ENCODE measurements around the gene TMEM106C.
"Not testable (repeated sequence)": the region's sequence is repeated elsewhere in the genome, so short reads cannot be mapped to it uniquely, and the experiment has no call there.

Gene TMEM106C

DNA sequence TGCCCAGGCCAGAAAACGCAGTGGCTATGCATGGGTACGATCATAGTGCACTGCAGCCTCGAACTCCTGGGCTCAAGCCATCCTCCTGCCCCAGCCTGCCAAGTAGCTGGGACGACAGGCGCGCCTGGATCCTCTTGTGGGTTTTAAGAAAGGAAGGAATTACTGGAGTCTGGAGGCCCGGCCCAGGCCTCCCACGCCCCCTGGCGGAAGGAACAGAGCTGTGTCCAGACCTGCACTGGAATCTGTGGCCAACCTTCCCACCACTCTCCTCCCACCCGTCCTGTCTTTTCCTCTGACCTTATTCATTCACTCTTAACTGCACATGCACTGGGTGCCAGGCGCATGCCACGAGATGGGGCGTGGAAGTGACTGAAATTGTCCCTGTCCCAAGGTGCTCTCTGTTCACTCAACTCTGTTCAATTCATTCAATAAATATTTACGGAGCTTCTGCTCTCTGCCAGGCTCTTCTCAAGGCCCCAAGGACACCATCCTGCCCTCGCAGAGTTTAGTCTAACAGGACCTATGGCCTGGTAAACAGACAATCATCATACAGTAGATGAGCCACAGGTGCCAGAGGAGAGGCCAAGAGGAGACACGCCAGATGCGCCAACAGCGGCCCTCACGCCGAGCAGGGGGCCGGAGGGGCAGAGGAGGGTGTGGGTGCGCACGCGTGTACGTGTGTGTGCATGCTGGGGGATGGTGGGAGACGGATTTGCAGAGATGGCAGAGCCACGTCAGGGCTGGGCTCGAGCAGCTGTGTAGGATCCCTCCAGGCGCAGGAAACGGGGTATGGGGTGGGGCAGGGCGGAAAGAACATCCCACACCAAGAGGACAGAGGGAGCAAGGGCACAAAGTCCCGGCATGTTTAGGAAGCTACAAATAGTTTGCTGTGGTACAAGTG lies 13.7 kb upstream of the TMEM106C start:
- DNase-seq: peak; percentile 22

DNA sequence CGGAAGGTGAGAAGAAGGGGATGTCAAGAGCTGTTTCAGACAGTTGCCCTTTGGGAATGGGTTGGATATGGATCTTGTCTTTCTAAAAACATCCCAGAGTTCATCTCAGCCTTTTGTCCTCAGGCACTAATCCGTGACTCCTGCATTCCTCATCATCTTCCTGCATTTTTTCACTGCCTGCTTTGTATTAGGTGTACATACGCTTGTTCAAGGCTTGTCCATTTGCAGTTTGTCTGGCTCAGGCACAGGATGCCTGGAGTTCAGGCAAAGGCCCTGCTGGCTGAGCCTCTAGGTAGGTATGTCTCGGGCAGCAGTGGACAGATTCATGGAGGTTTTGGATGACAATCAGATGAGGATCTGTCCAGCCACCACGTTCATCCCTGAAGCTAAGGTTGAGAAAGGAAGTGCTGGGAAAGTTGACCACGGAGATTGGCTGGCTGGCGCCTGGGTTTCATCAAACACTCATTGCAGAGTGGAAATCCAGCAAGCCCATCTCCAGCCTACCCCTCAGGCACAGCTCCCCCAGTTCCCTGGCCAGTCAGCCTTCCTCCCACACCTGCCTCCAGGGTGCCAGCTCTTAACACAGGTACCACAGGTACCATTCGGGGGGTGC lies 12.4 kb upstream of the TMEM106C start:
- DNase-seq: no peak

- DNase-seq: no peak
These were observed 9.3 kb upstream of the TMEM106C start for GRCh38 chr12:47954058-47954457.

GRCh38 chr12:47954467-47955045 lies 8.8 kb upstream of the TMEM106C start:
- DNase-seq: no peak

DNA sequence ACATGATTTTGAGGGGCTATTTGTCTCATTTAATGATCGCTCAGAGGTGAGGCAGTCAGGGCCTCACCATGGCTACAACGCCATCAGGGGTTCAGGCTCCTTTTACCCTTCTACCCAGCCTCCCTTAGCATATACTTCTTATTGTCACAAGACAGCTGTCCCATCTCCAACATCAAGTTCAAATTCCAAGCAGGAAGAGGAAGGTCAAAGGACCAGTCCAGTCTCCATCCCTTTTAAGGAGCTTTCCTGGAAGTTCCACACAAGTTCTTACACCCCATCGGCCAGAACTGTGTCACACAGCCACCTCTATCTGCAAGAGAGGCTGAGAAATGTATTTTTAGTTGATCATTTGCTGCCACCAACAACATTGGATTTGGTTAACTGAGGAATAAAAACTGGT lies 8.3 kb upstream of the TMEM106C start:
- no peak for DNase-seq

GRCh38 chr12:47957671-47958070 lies 5.7 kb upstream of the TMEM106C start:
- DNase-seq: not testable (repeated sequence)

DNA sequence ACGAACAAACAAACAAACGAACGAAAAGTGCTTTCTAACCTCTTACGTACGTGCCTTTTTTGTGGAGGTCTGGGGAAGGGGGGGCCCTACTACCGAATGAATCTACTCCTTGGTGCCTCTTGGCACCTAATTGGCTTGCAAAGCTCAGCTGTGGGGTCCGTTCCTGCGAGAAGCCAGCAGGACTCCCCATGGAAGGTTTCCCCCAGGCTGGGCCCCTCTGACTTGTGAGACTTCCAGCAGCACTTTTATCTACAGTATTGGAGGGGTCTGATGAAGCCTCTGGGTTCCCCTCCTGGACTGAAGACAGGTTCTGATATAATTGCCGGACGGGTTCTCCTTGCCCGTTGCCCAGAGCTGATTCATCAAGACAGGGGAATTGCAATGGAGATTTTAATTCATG lies 1.2 kb upstream of the TMEM106C start:
- no peak for DNase-seq

DNA sequence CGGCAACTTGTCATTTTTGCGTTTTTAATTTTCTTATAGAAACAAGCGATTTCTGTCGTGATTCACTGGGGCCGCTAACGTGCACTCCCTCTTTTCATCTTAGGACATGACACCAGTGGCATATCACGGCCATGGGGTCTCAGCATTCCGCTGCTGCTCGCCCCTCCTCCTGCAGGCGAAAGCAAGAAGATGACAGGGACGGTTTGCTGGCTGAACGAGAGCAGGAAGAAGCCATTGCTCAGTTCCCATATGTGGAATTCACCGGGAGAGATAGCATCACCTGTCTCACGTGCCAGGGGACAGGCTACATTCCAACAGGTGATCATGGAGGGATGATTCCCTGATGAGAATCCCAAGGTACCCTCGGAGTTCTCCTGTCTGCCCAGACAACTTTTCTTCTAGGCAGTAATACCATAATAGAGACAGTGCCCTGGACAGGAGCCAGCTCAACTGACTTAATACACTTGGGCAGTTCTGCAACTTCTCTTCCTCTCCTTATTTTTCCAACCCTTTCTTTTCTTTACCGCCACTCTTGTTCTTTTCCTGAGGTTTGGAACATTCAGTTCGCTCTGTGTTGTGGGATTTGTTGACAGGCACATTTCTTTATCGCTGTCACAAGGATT lies 821 bp downstream of the TMEM106C start:
- DNase-seq: no peak

DNA sequence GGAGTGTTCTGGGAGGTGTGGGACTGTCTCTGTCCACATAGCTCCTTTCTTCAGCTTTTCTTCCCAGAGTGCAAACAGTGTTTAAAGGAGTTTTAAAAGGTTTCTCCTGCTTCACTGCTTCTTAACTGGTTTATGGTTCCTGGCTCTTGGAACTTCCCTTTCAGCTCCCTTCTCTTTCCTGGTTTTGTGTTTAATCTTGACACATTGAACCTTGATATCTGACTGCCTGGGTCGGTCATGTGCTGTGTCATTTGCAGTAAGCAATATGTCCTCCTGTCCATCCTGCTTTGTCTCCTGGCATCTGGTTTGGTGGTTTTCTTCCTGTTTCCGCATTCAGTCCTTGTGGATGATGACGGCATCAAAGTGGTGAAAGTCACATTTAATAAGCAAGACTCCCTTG lies 2.2 kb downstream of the TMEM106C start:
- DNase-seq: no peak

- no peak for DNase-seq
These were observed 4.3 kb downstream of the TMEM106C start for GRCh38 chr12:47967461-47968321.

DNA sequence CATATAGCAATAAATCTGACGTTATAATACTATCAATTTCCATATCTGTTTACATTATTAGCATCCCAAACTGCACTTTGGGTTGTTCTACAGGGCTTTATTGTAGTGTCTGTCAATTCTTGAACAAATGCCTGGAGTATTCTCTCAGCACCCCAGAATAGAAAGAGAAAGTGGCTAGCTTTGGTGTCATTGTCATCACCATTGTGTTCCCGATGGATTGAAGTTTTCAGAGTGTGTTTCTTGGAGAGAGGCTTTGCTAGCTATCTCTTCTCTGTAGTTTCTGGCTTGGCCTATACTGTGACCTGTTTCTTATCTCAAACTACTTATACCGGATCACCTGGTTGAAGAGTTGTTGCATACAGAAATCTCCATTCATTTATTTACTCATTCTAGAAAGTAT lies 6.4 kb downstream of the TMEM106C start:
- no peak for DNase-seq

- no peak for DNase-seq
These were observed 7.4 kb downstream of the TMEM106C start for GRCh38 chr12:47970843-47971242.

- DNase-seq: no peak
These were observed 9.5 kb downstream of the TMEM106C start for GRCh38 chr12:47972895-47973294.

GRCh38 chr12:47973870-47974269 lies 10.5 kb downstream of the TMEM106C start:
- no peak for DNase-seq

- no peak for DNase-seq
These were observed 11.7 kb downstream of the TMEM106C start for GRCh38 chr12:47975036-47975620.

DNA sequence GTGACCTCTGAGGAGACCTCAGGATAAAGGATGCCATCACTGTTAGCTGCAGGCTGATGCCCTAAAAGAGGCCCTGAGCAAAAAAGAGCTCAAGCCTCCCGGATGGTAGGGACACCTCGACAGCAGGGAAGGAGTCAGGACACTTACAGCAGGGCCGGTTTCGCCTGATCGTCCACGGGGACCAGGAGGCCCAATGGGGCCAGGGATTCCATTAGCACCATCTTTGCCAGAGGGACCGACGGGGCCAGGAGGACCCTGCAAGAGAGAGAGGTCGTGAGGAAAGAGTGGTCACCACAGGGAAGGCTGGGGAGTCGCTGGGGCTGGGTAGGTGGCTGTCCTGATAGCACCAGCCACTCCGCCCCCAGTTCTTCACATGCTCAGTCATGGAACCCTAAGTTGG lies 12.4 kb downstream of the TMEM106C start:
- DNase-seq: no peak

DNA sequence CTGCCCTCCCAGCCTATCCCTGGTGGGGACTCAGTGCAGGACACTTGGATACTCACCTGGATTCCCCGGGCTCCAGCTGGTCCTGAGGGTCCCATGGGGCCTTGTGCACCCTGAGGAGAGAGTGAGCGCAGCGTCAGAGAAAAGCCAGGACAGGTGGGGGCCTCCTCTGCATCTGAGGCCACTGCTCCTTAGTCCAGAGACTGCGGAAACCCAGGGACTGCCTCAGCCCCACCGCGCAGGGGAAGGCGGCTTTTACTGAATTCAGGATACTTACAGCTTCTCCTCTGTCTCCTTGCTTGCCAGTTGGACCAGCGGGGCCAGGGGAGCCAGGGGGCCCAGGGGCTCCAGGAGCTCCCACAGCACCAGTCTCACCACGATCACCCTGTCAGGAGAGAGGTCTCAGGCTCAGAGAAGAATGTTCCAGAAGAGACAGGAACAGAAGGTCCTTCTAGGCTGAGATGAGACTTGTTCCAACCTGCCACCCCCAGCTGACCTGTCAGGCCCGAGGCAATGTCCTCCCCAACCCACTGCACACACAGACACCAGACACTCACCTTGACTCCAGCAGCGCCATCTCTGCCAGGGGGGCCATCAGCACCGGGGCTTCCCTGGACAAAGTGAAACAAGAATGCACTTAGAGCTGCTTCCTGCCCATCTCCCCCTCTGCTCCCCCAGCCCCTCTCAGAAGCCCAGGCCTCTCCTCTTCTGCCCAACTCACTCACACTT lies 13.8 kb downstream of the TMEM106C start:
- no peak for DNase-seq

GRCh38 chr12:47977772-47978597 lies 14.6 kb downstream of the TMEM106C start:
- DNase-seq: no peak

GRCh38 chr12:47978598-47978873 lies 15.1 kb downstream of the TMEM106C start:
- DNase-seq: no peak

GRCh38 chr12:47979166-47979565 lies 15.8 kb downstream of the TMEM106C start:
- DNase-seq: no peak

- DNase-seq: no peak
These were observed 16.3 kb downstream of the TMEM106C start for GRCh38 chr12:47979686-47980085.

Measured in activated gamma-delta T cell treated with Interleukin-2 at 50 U/mL for 16 hours (primary cell).